Measurements from ENCODE around the gene TLR4. TPM values are rescaled to one million over a fixed set of nuclear protein-coding genes. Genes with fewer than 3 reads are reported as not detected.

TLR4 gene
- total RNA-seq, 1 experiment from 2014 or later: 0.07 TPM

- DNase-seq: no peak
- Histone ChIP-seq H3T11ph (ENCODE audit: low read length) (no peak overlapping the region), H3K23me2 (ENCODE audit: insufficient read length, low read depth, low read length, poor library complexity, severe bottlenecking) (no peaks in the 10 kb centered on the region), H3K27ac (ENCODE audit: insufficient read length, low read depth, low read length) (no peak overlapping the region), H3K56ac (ENCODE audit: insufficient read length, low read depth, low read length) (no peak overlapping the region), H4K8ac (replicated peaks; ENCODE audit: insufficient read length, low read depth, low read length) (no peak overlapping the region), H3K23ac (ENCODE audit: insufficient read length, low read depth, low read length) (no peak overlapping the region), H4K91ac (ENCODE audit: insufficient read length, low read depth, low read length) (no peak overlapping the region), H3K27me3 (ENCODE audit: insufficient read depth, low read length) (no peaks in the 10 kb centered on the region), H3K9me3 (ENCODE audit: control insufficient read depth, low read depth, low read length) (no peaks in the 10 kb centered on the region), H4K20me1 (ENCODE audit: control insufficient read depth, insufficient read depth, insufficient read length) (no peaks in the 10 kb centered on the region), H3K4me2 (ENCODE audit: insufficient read depth, insufficient read length, low read length) (no peak overlapping the region), H2BK5ac (ENCODE audit: insufficient read length, low read length) (no peak overlapping the region), H2BK12ac (ENCODE audit: insufficient read length, low read depth, low read length) (no peak overlapping the region), H4K5ac (ENCODE audit: insufficient read length, low read depth, low read length) (no peak overlapping the region), H3K79me2 (ENCODE audit: insufficient read depth, low read length) (no peaks in the 10 kb centered on the region), H3K4me1 (ENCODE audit: insufficient read depth, low read length) (no peaks in the 10 kb centered on the region), H2BK20ac (ENCODE audit: low read depth, low read length, poor library complexity, severe bottlenecking) (no peak overlapping the region), H2BK15ac (ENCODE audit: low read depth, low read length) (no peak overlapping the region), H2BK120ac (ENCODE audit: low read depth, low read length, poor library complexity, severe bottlenecking) (no peak overlapping the region), H2AFZ (ENCODE audit: low read length) (no peak overlapping the region), H3K18ac (ENCODE audit: insufficient read length, low read depth, low read length) (no peak overlapping the region), H3K9ac (ENCODE audit: extremely low read depth, insufficient read length, low read length) (no peak overlapping the region), H3K4ac (ENCODE audit: low read depth, low read length) (no peak overlapping the region), H3K14ac (ENCODE audit: insufficient read depth, low read length) (no peak overlapping the region), H3K79me1 (ENCODE audit: insufficient read depth, low read depth, low read length, poor library complexity, severe bottlenecking) (no peaks in the 10 kb centered on the region), H2AK5ac (ENCODE audit: insufficient read length, low read length) (no peak overlapping the region)
- no CpG with 5 or more reads among the region's 7 CpGs for WGBS (ENCODE audit: extremely low coverage, insufficient read length, low lambda C conversion rate)
- no peak for TF ChIP-seq CTCF (conservative IDR thresholded peaks at IDR 0.05)
- Mint-ChIP-seq H3K27me3 (ENCODE audit: low read depth) (no peaks in the 10 kb centered on the region), H3K4me3 (no peak overlapping the region), H3K27ac (no peak overlapping the region), H3K4me1 (no peaks in the 10 kb centered on the region), H3K36me3 (ENCODE audit: insufficient read depth in 1 of 3, low read depth in 3 of 3) (no peaks in the 10 kb centered on the region), H3K9me3 (no peaks in the 10 kb centered on the region)
These were observed 15.1 kb downstream of the TLR4 start for GRCh38 chr9:117719161-117719920.
